ENCODE measurements around the gene RAB36. TPM values are rescaled to one million over a fixed set of nuclear protein-coding genes. Genes with fewer than 3 reads are reported as not detected.
A peak's percentile ranks its signal among the peaks of the same experiment; 100 is the strongest.

The RAB36 gene, protein sequence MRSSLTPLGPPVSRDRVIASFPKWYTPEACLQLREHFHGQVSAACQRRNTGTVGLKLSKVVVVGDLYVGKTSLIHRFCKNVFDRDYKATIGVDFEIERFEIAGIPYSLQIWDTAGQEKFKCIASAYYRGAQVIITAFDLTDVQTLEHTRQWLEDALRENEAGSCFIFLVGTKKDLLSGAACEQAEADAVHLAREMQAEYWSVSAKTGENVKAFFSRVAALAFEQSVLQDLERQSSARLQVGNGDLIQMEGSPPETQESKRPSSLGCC
- total RNA-seq (under 1 TPM; 0.22 to 0.56 (median 0.25) TPM), polyA plus RNA-seq (under 1 TPM in 2 of 3 donors, not detected in 1; 0.05 to 0.08 TPM)
- long read RNA-seq, donor 1, result 0 reads
- long read RNA-seq, donor 2, result 0 reads

DNA sequence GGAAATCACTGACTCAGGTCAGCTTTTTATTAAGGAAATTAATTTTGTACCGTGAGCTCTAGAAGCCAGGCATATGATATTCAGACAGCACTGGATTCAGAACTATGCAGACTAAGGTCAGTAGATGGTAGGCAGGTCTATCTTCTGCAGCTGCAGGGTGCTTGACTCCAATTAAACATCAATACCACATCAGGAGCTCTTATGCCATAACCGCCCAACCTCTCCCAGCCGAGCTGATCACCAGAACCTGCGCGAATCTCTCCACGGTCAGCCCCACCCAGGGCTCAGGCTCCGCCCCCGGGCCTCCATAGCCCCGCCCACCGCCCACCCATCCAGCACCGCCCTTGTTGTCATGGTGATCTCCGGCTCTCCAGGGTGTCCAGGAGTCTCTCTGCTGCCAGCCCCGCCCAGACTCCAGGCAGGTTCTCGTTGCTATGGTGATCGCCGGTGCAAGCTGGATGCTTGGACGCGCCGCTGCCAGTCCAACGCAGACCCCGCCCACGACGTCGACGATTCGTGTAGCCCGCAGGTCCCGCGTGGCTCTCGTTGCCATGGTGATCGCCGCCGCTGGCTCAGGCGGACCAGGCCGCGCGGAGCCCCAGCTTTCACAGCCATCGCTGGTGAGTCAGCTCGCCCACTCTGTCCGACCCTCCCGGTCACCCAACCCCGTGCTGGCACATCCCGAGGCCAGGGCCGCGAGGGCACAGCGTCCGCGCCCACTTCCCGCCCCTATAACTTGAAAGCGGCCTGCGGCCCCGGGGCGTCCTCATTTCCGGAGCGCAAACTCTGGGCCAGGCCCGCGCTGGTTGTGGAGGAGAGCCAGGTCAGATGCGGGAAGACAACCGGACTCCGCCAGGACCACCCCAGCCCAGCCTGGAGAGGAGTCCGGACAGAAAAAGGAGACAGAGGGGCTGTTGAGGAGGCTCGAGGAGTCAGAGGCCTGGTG is at the start of gene RAB36:
Gene RAB36, plus strand, starts transcription at position 546 of the 946 bp plus-strand sequence. CDS start 1,140 bp downstream, outside the sequence.
- no peaks in the 10 kb centered on the region for H3K36me3 ChIP-seq (ENCODE audit: insufficient read depth in 1 of 2, low read depth in 1 of 2)
- intact Hi-C loops (cut with DNase I), result no loop called here
- H3K27ac ChIP-seq, result peak within 1 kb of the TSS; percentile 23
- peaks cover 0 to 33% (median 0%) of the 10 kb centered on the region in 3 donors for H3K27me3 ChIP-seq (ENCODE audit: insufficient read depth in 3 of 3, low read length in 2 of 3)
- WGBS, 3 donors, result 8 to 9% (median 9%) methylated on average over 59 to 62 of the region's 62 CpGs
- ATAC-seq, result peak; percentile 50 to 76 (median 66)
- TF ChIP-seq, protein P1, sequence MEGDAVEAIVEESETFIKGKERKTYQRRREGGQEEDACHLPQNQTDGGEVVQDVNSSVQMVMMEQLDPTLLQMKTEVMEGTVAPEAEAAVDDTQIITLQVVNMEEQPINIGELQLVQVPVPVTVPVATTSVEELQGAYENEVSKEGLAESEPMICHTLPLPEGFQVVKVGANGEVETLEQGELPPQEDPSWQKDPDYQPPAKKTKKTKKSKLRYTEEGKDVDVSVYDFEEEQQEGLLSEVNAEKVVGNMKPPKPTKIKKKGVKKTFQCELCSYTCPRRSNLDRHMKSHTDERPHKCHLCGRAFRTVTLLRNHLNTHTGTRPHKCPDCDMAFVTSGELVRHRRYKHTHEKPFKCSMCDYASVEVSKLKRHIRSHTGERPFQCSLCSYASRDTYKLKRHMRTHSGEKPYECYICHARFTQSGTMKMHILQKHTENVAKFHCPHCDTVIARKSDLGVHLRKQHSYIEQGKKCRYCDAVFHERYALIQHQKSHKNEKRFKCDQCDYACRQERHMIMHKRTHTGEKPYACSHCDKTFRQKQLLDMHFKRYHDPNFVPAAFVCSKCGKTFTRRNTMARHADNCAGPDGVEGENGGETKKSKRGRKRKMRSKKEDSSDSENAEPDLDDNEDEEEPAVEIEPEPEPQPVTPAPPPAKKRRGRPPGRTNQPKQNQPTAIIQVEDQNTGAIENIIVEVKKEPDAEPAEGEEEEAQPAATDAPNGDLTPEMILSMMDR (IDR thresholded peaks at IDR 0.05), result no peak
- no peaks in the 10 kb centered on the region for H3K9me3 ChIP-seq
- peaks cover 9% of the 10 kb centered on the region for H3K4me1 ChIP-seq
- peak within 1 kb of the TSS; percentile 57 for H3K4me3 ChIP-seq
- peak; percentile 94 to 96 for DNase-seq

DNA sequence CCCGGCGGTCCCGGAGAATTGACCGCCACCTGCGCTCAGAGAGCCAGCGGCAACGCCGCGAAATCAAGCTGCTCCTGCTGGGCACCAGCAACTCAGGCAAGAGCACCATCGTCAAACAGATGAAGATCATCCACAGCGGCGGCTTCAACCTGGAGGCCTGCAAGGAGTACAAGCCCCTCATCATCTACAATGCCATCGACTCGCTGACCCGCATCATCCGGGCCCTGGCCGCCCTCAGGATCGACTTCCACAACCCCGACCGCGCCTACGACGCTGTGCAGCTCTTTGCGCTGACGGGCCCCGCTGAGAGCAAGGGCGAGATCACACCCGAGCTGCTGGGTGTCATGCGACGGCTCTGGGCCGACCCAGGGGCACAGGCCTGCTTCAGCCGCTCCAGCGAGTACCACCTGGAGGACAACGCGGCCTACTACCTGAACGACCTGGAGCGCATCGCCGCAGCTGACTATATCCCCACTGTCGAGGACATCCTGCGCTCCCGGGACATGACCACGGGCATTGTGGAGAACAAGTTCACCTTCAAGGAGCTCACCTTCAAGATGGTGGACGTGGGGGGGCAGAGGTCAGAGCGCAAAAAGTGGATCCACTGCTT is 49.4 kb upstream of the RAB36 start:
- H3K4me3 ChIP-seq, result no peak overlapping the region

DNA sequence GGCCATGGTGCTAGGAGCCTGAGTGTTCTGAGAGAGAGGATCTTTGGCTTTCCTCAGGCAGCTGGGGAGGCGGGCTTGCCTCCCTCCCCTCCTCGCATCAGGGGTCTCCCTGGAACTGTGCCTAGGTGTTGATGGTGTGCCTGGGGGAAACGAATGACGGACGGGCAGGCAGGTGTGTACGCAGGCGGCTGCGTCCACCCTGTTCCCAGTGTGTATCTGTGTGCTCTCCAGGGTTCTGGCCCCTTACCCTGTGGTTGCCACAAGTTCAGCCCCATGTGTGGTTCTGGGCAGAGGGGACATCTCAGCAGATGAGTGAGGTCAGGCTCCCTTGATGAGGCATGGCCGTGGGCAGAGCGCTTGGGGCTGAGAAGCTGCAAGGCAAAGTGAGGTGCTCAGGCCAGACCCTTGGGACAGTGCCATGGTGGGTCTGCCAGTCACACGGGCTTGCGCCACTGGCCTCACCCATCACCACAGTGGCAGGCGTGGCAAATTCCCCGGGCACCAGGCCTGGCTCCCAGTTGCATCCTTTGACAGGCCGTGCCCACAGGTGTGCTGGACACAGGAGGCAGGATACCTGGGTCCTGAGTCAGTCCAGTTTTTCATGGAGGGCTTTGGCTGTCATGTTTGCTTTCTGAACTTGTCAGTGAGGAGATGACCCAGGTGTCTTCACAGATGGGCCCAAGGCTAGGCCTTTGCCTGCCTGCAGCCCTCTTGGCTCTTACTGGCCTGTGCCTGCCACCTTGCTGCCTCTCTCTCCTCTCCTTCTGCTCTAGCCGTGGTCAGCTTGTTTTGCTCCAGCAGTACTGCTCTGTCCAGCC is 47.7 kb upstream of the RAB36 start:
- ATAC-seq, result no peak
- no peak overlapping the region for H3K27ac ChIP-seq
- intact Hi-C loops (cut with DNase I), result no loop called here

More for the DNA sequence above, 49.4 kb upstream of the RAB36 start:
- DNase-seq (no peak), ATAC-seq (no peak)
- H3K27ac ChIP-seq, result no peak overlapping the region
- peaks cover 18% of the 10 kb centered on the region for H3K4me1 ChIP-seq
- intact Hi-C loops (cut with DNase I), result no loop called here
- no peaks in the 10 kb centered on the region for H3K36me3 ChIP-seq (ENCODE audit: insufficient read depth in 1 of 2, low read depth in 1 of 2)
- no peaks in the 10 kb centered on the region for H3K27me3 ChIP-seq (ENCODE audit: insufficient read depth in 3 of 3, low read length in 2 of 3)
- H3K9me3 ChIP-seq, result no peaks in the 10 kb centered on the region
- TF ChIP-seq, protein P1 (IDR thresholded peaks at IDR 0.05), result no peak
- 97 to 98% (median 98%) methylated on average over 45 of the region's 45 CpGs for WGBS, 3 donors

More for the DNA sequence above, 47.7 kb upstream of the RAB36 start:
- peaks cover 18% of the 10 kb centered on the region for H3K4me1 ChIP-seq
- H3K4me3 ChIP-seq, result no peak overlapping the region
- 87 to 97% (median 90%) methylated on average over 16 of the region's 16 CpGs for WGBS, 3 donors
- H3K27me3 ChIP-seq (ENCODE audit: insufficient read depth in 3 of 3, low read length in 2 of 3), result no peaks in the 10 kb centered on the region
- no peaks in the 10 kb centered on the region for H3K36me3 ChIP-seq (ENCODE audit: insufficient read depth in 1 of 2, low read depth in 1 of 2)
- H3K9me3 ChIP-seq, result no peaks in the 10 kb centered on the region
- DNase-seq, result no peak
- TF ChIP-seq, protein P1 (IDR thresholded peaks at IDR 0.05), result no peak

Measured in psoas muscle (tissue), 8 donors.